Neural cell (in vitro differentiated cells): ENCODE data around the gene TRPM8.

Source experiments
- CTCF ChIP-seq: fragments of 450-650 bp; IDR thresholded peaks from 2 replicates; pipeline ENCODE4 v1.5.1; 2014; ENCODE audit warnings: antibody characterized with exemption, mild to moderate bottlenecking, moderate library complexity; ENCODE audit not compliant: poor library complexity, severe bottlenecking
- POLR2AphosphoS5 ChIP-seq: IDR thresholded peaks from 2 replicates; pipeline ENCODE4 v1.6.1; 2012
- REST ChIP-seq: IDR thresholded peaks from 2 replicates; pipeline ENCODE4 v1.6.1; 2012; ENCODE audit warnings: borderline replicate concordance
- SMC3 ChIP-seq: fragments of 450-650 bp; conservative IDR thresholded peaks from 2 replicates; pipeline ENCODE4 v1.6.1; 2014; ENCODE audit warnings: antibody characterized with exemption, mild to moderate bottlenecking, moderate library complexity; ENCODE audit not compliant: poor library complexity

- TF ChIP-seq CTCF, result no peak
- TF ChIP-seq POLR2AphosphoS5, result no peak
- no peak for TF ChIP-seq REST
- no peak for TF ChIP-seq SMC3
These were observed 21.6 kb downstream of the TRPM8 start for GRCh38 chr2:233938676-233939370.
